Cerebellar nuclear complex (tissue), 1 donor: Measurements from ENCODE around the gene MARCHF4.
"Not testable (repeated sequence)": the region's sequence is repeated elsewhere in the genome, so short reads cannot be mapped to it uniquely, and the experiment has no call there.

Experiments used
- DNase-seq, 2 experiments: peaks; one replicate each; lab custom pipeline; 2025; lab: John Stamatoyannopoulos, UW

The MARCHF4 gene

GRCh38 chr2:216391401-216391800 lies 19.1 kb upstream of the MARCHF4 start:
- no peak for DNase-seq

DNA sequence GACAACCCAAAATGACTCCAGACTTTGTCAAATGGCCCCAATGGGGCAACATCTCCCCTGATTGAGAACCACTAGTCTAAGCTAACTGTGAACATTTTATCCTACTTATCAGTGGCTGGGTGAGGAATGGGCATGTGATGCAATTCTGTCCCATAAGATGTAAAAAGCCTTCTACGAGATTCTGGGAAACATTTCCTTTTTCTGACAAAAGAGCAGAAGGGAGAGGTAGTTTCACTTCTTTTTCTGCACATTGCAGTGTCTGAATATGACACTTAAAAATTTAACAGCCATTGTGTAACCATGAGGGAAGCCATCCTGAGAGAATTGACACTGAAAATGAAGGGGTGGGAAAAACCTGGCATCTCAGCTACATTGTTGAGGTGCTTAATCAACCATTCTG lies 17.3 kb upstream of the MARCHF4 start:
- DNase-seq = no peak

DNA sequence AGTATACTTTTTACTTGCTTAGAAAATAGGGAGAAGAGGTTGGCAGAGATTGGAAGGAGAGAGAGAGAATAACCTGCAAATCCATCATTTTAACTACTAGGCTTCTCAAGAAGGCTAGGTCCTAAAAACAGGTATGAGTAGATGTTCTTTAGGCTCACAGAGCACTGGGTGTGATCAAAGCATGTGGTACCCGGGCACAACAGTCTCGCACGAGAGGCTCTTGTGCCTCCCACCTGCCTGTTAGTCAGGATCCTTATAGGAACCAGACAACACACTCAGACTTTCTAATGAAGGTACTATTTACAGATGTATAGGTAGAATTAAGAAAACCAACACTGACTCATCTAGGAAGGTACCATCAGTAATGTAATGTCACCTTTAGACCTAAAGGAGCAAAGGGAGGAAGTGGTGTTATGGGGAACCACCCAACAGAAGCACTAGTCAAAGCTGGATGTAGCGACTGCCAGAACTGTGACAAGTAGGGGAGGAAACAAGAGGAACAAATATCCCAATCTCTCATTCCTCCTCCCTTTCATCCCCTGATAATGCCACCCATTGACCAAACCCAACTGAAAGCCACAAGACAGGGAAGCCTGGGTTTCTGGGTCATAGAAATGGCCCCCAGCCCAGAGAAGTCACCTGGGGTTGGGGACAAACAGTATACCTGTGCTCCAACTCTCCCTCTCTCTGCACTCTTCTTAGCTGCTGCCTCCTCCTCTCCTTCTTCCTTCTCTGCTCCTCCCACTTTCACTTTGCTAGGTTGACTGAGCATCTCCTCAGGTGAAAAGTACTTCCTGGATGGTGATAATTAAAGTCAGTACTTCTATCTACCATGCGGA lies 16.0 kb upstream of the MARCHF4 start:
- DNase-seq = no peak

- no peak for DNase-seq
Measured at GRCh38 chr2:216387262-216387661, 15.0 kb upstream of the MARCHF4 start.

DNA sequence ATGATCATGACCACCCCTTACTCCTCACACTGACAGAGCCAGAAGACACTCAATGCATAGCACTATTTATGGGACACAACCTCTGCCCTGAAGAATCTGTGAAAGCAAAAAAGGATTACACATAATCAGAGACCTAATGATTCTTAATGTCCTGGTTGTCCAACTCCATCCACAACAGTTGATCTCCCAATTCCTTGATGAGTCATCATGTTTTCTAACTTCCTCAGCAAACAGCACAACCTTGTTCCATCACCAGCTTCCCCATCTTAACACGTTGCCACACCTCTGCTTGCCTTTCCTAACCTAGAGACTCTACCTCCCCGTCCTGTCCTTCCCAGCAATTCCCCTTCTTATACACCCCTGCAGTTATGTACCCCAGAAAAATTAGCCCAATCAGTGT lies 13.2 kb upstream of the MARCHF4 start:
- no peak for DNase-seq

- DNase-seq = not testable (repeated sequence)
Measured at GRCh38 chr2:216384409-216384808, 12.1 kb upstream of the MARCHF4 start.

DNA sequence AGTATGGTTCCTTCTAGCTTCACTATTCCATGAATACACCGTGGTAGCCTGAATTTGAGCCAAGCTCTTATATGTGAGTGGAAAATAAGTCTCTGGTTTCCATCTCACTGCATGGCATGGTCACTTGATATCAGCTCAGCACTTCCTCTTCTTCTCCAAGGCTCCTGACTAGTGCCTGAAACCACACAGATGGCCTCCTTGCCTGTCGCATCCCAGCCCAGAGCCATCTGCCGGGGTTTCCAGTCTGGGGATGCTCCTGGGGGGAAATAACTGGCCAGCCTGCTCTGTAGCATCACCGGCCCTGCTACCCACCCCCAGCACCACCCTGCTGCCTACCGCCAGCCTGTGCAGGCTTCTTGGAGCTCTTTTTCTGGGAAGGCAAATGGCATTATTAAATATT lies 7.7 kb upstream of the MARCHF4 start:
- no peak for DNase-seq

GRCh38 chr2:216375286-216375685 lies 3.0 kb upstream of the MARCHF4 start:
- no peak for DNase-seq

GRCh38 chr2:216373896-216374295 lies 1.6 kb upstream of the MARCHF4 start:
- DNase-seq = no peak

DNA sequence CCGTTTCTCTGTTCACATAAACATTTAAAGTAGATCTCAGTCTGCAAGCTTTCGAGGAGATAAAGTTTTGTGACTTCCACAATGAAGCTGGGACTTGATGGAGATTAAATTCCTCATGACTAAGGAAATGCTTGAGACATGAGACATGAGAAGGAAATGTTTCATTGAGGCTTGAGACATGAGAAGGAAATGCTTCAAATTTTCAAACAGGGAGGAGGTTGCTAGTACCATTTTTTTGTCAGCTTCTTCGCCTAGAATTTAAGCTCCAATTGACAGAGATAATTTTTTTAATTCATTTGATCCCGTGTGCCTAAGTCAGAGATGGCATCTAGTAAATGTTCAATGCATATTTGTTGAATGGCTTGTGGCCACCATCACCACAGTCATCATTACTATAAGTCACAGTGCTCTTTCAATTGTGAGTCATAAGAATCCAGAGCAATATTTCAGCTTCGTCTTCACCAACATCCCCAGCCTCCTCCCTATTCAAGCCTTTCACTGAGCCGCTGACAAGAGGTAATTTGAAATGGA lies 543 bp upstream of the MARCHF4 start:
- DNase-seq = no peak

DNA sequence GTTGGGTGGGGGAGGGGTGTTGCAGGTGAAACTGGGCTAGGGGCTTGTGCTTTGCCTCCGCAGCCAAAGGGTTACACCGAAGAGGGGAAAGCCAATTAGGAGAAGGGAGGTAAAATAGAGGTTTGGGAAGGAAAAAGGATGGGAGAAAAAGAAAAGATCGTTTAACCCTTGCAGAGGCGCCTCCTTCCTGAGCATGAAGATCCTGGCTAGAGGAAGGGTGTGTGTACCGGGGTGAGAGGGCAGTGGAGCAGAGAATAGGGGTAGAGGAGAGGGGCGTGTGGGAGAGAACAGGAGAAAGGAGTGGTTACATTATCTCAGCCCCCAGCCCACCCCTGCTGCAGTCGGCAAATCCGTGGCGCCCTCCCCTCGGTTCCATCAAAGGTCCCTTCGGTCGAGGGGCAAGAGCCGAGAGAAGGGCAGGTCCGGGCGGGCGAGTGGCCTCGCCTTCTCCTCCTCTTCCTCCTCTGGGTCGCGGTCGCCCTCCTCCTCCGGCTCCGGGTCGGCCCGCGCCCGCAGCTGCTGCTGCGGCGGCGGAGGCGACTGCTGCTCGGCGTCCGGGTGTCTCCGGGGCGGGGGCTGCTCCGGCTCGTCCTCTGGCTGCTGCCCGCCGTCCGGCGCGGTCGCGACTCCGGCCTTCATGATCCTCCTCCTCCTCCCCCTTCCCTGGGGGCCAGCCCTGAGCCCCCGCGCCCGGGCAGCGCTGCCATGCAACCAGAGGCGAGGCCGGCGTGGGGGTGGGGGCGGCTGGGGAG lies 1.1 kb downstream of the MARCHF4 start:
- DNase-seq = no peak

- no peak for DNase-seq
Measured at GRCh38 chr2:216369821-216370220, 2.5 kb downstream of the MARCHF4 start.

DNA sequence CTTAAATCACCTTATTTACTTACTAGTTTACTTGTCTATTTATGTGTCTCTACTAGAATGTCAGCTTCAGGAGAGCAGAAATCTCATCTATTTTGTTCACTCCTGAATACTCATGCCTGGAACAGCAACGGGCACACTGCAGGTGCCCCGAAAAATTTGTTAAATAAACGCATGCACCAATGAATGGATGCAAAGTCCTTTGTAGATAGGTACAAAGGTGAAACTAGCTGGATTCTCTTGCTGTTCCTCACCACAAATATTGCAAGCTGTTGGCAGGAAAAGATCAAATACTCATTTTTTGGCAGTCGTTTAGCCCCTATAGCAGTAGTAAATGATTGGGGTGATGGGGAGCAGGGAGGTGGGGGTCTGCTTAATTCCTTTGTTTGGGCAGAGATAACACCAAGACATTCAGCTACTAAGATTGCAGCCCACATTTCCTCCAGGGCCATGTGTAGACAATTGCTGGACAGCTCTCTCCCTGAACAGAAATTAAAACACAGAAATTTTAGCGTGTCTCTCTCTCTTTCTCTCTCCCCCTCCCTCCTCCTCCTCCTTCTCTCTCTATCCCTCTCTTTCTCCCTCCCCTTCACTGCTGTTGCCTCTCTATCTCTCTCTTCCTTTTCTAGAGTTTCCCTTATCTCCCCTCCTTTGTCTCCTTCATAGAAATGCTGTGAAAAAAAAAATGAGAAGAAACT lies 5.4 kb downstream of the MARCHF4 start:
- DNase-seq = no peak

DNA sequence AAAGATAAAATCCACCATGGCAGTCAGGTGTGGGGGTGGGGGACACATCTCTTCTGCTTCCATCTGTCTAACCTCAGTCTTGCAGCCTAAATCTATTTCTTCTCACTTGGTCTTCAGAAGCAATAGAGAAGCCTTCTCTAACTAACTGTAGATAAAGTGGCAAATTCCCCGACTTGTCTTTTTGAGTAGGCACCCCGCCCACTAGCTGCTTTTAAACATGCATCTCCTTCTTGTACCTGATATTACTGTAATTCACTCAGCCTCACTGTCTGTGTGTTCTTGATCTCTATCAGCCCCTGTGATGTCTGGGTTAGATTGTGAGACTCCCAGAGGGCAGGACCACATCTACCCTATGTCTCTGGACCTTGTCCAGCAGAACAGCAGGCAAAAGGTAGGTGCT lies 6.8 kb downstream of the MARCHF4 start:
- no peak for DNase-seq

GRCh38 chr2:216363221-216363620 lies 9.1 kb downstream of the MARCHF4 start:
- DNase-seq = no peak

- no peak for DNase-seq
Measured at GRCh38 chr2:216362730-216363129, 9.6 kb downstream of the MARCHF4 start.

DNA sequence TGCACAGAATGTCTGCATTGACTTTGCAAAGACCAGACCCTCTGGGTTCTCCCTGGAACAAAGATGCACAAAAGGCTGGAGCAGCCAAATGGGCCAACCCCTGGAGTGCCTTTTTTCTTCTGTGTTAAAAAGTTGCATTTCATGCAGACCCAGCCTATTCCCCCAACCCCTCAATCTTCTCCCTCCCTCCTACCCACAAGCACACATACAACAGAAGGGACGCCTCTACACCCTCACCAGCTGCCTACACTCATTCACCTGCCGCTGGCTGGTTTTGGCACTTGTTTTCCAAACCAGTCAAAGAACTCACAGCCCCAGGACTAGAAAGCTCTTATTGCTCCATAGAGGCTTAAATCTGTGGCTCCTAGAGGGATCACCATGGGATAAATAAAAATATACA lies 16.6 kb downstream of the MARCHF4 start:
- no peak for DNase-seq

GRCh38 chr2:216354306-216354705 lies 18.0 kb downstream of the MARCHF4 start:
- no peak for DNase-seq

DNA sequence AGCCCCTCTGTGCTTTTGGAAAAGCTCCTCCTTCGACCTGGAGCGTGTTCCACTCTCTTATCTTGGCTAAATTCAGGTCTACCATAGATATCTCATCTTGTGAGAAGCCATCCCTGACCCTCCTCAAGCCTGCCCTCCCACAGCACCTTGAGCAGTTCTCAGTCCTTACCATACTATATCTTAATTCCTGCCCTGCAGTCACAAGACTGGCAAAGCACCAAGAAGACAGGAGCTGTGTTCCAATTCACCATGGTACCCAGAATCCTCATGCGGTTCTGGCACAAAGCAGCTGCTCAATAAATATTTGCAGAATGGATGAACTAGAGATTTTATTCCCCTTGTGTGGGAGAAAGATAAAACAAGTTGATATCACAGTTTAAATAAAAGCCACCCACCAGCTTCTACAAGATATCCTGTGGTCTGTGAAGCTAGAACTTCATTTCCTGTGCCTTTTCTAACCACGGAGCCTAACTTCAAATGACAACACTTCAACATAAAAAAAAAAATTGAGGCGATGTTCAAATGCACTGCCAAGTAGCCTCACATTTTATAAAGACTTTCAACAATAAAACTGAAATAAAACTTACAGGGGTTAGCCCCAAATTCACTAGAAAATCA lies 19.5 kb downstream of the MARCHF4 start:
- DNase-seq = no peak

DNA sequence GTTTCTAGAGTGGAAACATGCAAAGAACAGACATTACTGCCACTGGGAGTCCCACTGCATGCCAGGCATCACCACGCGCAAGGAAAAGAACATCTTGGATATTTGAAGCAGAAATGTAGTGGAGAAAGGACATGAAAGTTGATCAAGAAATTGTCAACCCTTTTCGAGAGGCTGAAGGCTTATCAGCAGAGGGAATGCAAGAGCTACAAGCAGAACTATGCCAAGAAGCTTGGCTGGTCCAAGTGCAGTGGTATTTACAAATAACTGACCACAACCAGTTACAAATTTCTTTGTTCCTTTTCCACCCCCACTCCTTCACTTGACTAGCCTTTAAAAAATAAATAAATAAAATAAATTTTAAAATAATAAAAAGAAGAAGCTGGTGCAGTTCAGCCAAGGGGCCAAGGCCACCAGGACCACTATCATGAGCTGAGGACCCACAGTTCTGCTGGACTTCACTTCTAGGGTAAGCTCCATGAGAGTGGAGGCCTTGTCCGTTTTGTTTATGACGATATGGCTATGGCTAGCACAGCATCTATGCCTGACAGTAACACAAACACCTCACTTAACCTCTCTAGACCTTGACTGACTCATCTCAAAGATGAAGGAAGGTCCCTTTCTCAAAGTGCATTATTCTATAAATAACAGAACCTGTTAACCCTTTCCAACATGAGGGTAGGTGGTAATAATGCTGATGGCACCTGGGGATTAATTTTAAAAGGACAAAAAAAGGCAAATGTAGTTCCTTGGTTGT lies 20.9 kb downstream of the MARCHF4 start:
- DNase-seq = no peak

DNA sequence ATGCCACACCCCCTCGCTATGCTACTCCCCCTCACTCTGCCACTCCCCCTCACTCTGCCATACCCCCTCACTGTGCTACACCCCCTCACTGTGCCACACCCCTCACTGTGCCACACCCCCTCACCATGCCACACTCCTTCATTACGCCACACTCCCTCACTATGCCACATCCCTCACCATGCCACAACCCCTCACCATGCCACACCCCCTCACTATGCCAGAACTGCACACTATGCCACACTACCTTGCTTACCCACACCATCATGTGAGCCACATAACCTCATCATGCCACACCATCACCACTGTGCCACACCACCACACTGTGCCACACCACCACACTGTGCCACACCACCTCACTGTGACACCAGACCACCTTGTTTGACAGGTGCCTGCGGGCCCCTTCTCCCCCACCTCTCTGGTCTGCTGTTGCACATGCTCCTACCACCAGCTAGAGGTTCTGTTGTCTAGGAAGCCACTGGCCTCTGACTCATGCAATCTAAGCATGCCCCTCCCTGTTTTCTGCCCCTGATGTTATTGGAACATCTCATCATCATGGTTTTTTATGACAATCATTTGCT lies 22.0 kb downstream of the MARCHF4 start:
- no peak for DNase-seq
